ENCODE results near the gene CD160. TPM values are rescaled to one million over a fixed set of nuclear protein-coding genes. Genes with fewer than 3 reads are reported as not detected.
"Not testable (repeated sequence)": the region's sequence is repeated elsewhere in the genome, so short reads cannot be mapped to it uniquely, and the experiment has no call there.

Gene CD160
- total and polyA plus RNA-seq, 9 donors: 0.10 to 1.9 (median 0.20) TPM; not detected in 4

- TF ChIP-seq POLR2A (IDR thresholded peaks at IDR 0.05) (no peak), EP300 (IDR thresholded peaks at IDR 0.05) (no peak), CTCF (IDR thresholded peaks at IDR 0.05) (no peak)
- Histone ChIP-seq H3K36me3 (no peaks in the 10 kb centered on the region), H3K4me3 (no peak overlapping the region), H3K27ac (no peak overlapping the region), H3K4me1 (ENCODE audit: insufficient read depth) (peaks cover 3% of the 10 kb centered on the region), H3K9me3 (no peaks in the 10 kb centered on the region), H3K27me3 (no peaks in the 10 kb centered on the region)
- DNase-seq: no peak
- intact Hi-C loops (cut with DNase I): no loop called here
- WGBS, 3 donors: 77 to 85% (median 82%) methylated on average over 10 of the region's 10 CpGs
Measured at GRCh38 chr1:145716641-145717345, 2.5 kb upstream of the CD160 start.

- H3K27ac ChIP-seq: no peak overlapping the region
- no peaks in the 10 kb centered on the region for H3K9me3 ChIP-seq
- TF ChIP-seq POLR2A (IDR thresholded peaks at IDR 0.05) (no peak), EP300 (IDR thresholded peaks at IDR 0.05) (no peak), CTCF (IDR thresholded peaks at IDR 0.05) (no peak)
- H3K4me3 ChIP-seq: no peak overlapping the region
- H3K4me1 ChIP-seq (ENCODE audit: insufficient read depth): peaks cover 3% of the 10 kb centered on the region
- intact Hi-C loops (cut with DNase I): no loop called here
- no peak for DNase-seq
- WGBS, 3 donors: 44 to 55% (median 50%) methylated on average over 1 of the region's 1 CpG
- no peaks in the 10 kb centered on the region for H3K36me3 ChIP-seq
- no peaks in the 10 kb centered on the region for H3K27me3 ChIP-seq
Measured at GRCh38 chr1:145717833-145718232, 1.5 kb upstream of the CD160 start.

- H3K36me3 ChIP-seq; H3K9me3 ChIP-seq; H3K4me1 ChIP-seq (ENCODE audit: insufficient read depth); H3K4me3 ChIP-seq; H3K27ac ChIP-seq; DNase-seq; H3K27me3 ChIP-seq; intact Hi-C loops (cut with DNase I): not testable (repeated sequence)
- 89 to 94% (median 92%) methylated on average over 5 of the region's 5 CpGs for WGBS, 3 donors
Measured at GRCh38 chr1:145718465-145718864, 834 bp upstream of the CD160 start.

GRCh38 chr1:145720556-145720877 lies 1.2 kb downstream of the CD160 start:
- no peak overlapping the region for H3K27ac ChIP-seq

More at GRCh38 chr1:145720556-145720877, 1.2 kb downstream of the CD160 start:
- no peaks in the 10 kb centered on the region for H3K36me3 ChIP-seq
- peaks cover 3% of the 10 kb centered on the region for H3K4me1 ChIP-seq (ENCODE audit: insufficient read depth)
- H3K27me3 ChIP-seq: no peaks in the 10 kb centered on the region
- 54 to 64% (median 54%) methylated on average over 5 of the region's 5 CpGs for WGBS, 3 donors
- TF ChIP-seq POLR2A (IDR thresholded peaks at IDR 0.05): no peak
- no peak for TF ChIP-seq EP300 (IDR thresholded peaks at IDR 0.05)
- TF ChIP-seq CTCF (IDR thresholded peaks at IDR 0.05): no peak
- DNase-seq: no peak
- intact Hi-C loops (cut with DNase I): no loop called here
- H3K9me3 ChIP-seq: no peaks in the 10 kb centered on the region
- no peak overlapping the region for H3K4me3 ChIP-seq

All from ovary (tissue), 9 donors.